ENCODE results near the gene DIDO1.

- no peak for TF ChIP-seq POLR2A (IDR thresholded peaks at IDR 0.05)
- no peak for TF ChIP-seq CTCF (IDR thresholded peaks at IDR 0.05)
These were observed 41.0 kb downstream of the DIDO1 start for GRCh38 chr20:62885046-62885895.

All from lower leg skin (tissue), 3 donors.